HFF-Myc (cell line): Measurements from ENCODE around the gene SLC43A1.

ENCODE experiments used
- DNase-seq: peaks from one replicate; pipeline ENCODE4 v3.0.0-alpha.2; 2011; ENCODE audit warnings: low read depth; ENCODE audit errors: extremely low read depth
- H3K4me3 ChIP-seq: replicated peaks from 2 replicates; pipeline ENCODE4 v1.5.1; 2011; ENCODE audit warnings: low read depth, mild to moderate bottlenecking, control low read depth, low read length
- CTCF ChIP-seq: IDR thresholded peaks from 2 replicates; pipeline ENCODE4 v1.5.1; 2012; ENCODE audit warnings: mild to moderate bottlenecking, low read depth, low read length, control low read depth; ENCODE audit errors: missing control alignments

Gene SLC43A1

GRCh38 chr11:57549983-57550382 lies 34.5 kb upstream of the SLC43A1 start:
- TF ChIP-seq CTCF: no peak
- DNase-seq: no peak

GRCh38 chr11:57547854-57548377 lies 32.4 kb upstream of the SLC43A1 start:
- no peak overlapping the region for H3K4me3 ChIP-seq
- DNase-seq: no peak
- TF ChIP-seq CTCF: no peak

More at GRCh38 chr11:57549983-57550382, 34.5 kb upstream of the SLC43A1 start:
- no peak overlapping the region for H3K4me3 ChIP-seq

GRCh38 chr11:57546869-57547475 lies 31.5 kb upstream of the SLC43A1 start:
- DNase-seq: no peak
- no peak for TF ChIP-seq CTCF
- no peak overlapping the region for H3K4me3 ChIP-seq

GRCh38 chr11:57546451-57546850 lies 30.9 kb upstream of the SLC43A1 start:
- H3K4me3 ChIP-seq: no peak overlapping the region
- DNase-seq: no peak
- TF ChIP-seq CTCF: no peak

- no peak for DNase-seq
- TF ChIP-seq CTCF: no peak
- H3K4me3 ChIP-seq: no peak overlapping the region
These were observed 30.4 kb upstream of the SLC43A1 start for GRCh38 chr11:57545883-57546282.

GRCh38 chr11:57544566-57544965 lies 29.1 kb upstream of the SLC43A1 start:
- no peak overlapping the region for H3K4me3 ChIP-seq
- DNase-seq: no peak
- no peak for TF ChIP-seq CTCF

- TF ChIP-seq CTCF: no peak
- no peak overlapping the region for H3K4me3 ChIP-seq
- DNase-seq: no peak
These were observed 28.1 kb upstream of the SLC43A1 start for GRCh38 chr11:57543593-57543992.
